ENCODE results near the gene SORT1. TPM values are rescaled to one million over a fixed set of nuclear protein-coding genes. Genes with fewer than 3 reads are reported as not detected.

Gene SORT1
- polyA plus RNA-seq, 3 donors, result 21.3 to 41.1 (median 35.3) TPM

GRCh38 chr1:109389638-109390341 lies 7.9 kb downstream of the SORT1 start:
- WGBS (ENCODE audit: insufficient coverage), result 6% methylated on average over 5 of the region's 5 CpGs
- Histone ChIP-seq H4K20me1 (ENCODE audit: insufficient read depth, low read length) (peaks cover 38% of the 10 kb centered on the region), H2AFZ (ENCODE audit: insufficient read depth, low read depth, low read length, poor library complexity, severe bottlenecking) (no peak overlapping the region), H3K27ac (ENCODE audit: low read depth in 1 of 2, low read length in 2 of 2) (peak overlapping the region; percentile 39 to 84), H3K9me3 (replicated peaks in 1 of 2; ENCODE audit: control insufficient read depth in 1 of 2, insufficient read depth in 1 of 2, low read length in 2 of 2) (no peaks in the 10 kb centered on the region), H3K9ac (ENCODE audit: insufficient read depth, low read length, poor library complexity, severe bottlenecking) (no peak overlapping the region), H3K27me3 (ENCODE audit: control insufficient read depth in 2 of 2, insufficient read depth in 2 of 2, low read length in 2 of 2) (no peaks in the 10 kb centered on the region), H3K79me2 (ENCODE audit: insufficient read depth, low read length) (peaks cover 92% of the 10 kb centered on the region), H3K4me1 (ENCODE audit: control insufficient read depth in 1 of 2, insufficient read depth in 2 of 2, low read length in 2 of 2) (peaks cover 68 to 76% of the 10 kb centered on the region in 2 donors), H3K4me2 (replicated peaks; ENCODE audit: extremely low read depth, low read length, poor library complexity, severe bottlenecking) (peak overlapping the region; percentile 68), H3K4me3 (replicated peaks in 1 of 3; ENCODE audit: low read depth in 2 of 3, low read length in 3 of 3) (peak overlapping the region in 1 of 3 experiments; percentile 68), H3K36me3 (replicated peaks in 1 of 2; ENCODE audit: control insufficient read depth in 1 of 2, insufficient read depth in 2 of 2, low read length in 2 of 2) (no peaks in the 10 kb centered on the region)
- Mint-ChIP-seq H3K4me1 (peaks cover 86% of the 10 kb centered on the region), H3K36me3 (peaks cover 6 to 12% of the 10 kb centered on the region in 2 donors), H3K27me3 (ENCODE audit: low read depth in 3 of 3) (no peaks in the 10 kb centered on the region), H3K9me3 (no peaks in the 10 kb centered on the region), H3K4me3 (peak overlapping the region; percentile 14 to 80), H3K27ac (peak overlapping the region; percentile 72 to 91 (median 89))
- peak; percentile 47 to 60 (median 57) for DNase-seq
- no peak for TF ChIP-seq CTCF (IDR thresholded peaks at IDR 0.05)
- intact Hi-C loops (cut with micrococcal nuclease), result no loop called here

DNA sequence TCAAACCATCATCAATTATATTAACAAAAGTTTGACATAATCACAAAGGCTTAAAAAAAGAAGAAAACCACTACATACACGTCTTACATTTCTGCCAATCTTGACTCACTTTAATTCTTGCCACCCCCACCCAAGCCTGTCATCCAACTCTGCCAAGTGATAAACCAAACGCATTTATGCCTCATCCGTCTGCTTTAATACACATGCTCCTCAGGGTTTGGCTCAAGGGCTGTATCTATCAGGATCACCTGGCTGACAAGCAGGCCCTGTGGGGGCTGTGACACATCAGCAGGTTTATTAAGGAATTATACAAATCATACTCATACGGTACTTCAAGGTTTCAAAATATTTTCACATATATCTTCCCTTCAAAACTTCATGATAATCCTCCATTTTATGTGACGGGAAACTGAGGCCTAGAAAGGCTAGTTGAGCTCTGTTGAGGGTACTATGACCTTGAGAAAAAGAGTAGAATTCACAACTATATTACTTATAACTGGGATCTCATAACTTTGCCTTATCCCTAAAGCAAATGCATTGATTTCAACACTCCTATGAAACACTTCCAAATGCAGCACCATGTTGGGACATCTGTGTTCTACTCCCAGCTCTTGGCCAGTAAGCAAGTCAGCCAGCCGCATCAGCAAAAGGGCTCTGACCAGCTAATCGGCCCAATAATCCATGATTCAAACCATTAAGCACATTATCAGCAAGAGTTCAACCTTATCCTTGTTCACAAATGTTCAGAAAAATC lies 8.7 kb downstream of the SORT1 start:
- 97% methylated on average over 4 of the region's 7 CpGs for WGBS (ENCODE audit: insufficient coverage)
- H3K4me3 ChIP-seq (replicated peaks in 1 of 3; ENCODE audit: low read depth in 2 of 3, low read length in 3 of 3), result peak overlapping the region in 1 of 3 experiments; percentile 68
- no peaks in the 10 kb centered on the region for H3K27me3 ChIP-seq (ENCODE audit: control insufficient read depth in 2 of 2, insufficient read depth in 2 of 2, low read length in 2 of 2)
- peak overlapping the region; percentile 39 to 84 for H3K27ac ChIP-seq (ENCODE audit: low read depth in 1 of 2, low read length in 2 of 2)
- no peaks in the 10 kb centered on the region for H3K36me3 ChIP-seq (replicated peaks in 1 of 2; ENCODE audit: control insufficient read depth in 1 of 2, insufficient read depth in 2 of 2, low read length in 2 of 2)
- intact Hi-C loops (cut with micrococcal nuclease), result no loop called here
- peak overlapping the region; percentile 68 for H3K4me2 ChIP-seq (replicated peaks; ENCODE audit: extremely low read depth, low read length, poor library complexity, severe bottlenecking)
- no peaks in the 10 kb centered on the region for H3K9me3 ChIP-seq (replicated peaks in 1 of 2; ENCODE audit: control insufficient read depth in 1 of 2, insufficient read depth in 1 of 2, low read length in 2 of 2)
- peaks cover 46% of the 10 kb centered on the region for H4K20me1 ChIP-seq (ENCODE audit: insufficient read depth, low read length)
- H2AFZ ChIP-seq (ENCODE audit: insufficient read depth, low read depth, low read length, poor library complexity, severe bottlenecking), result no peak overlapping the region
- peaks cover 61 to 75% of the 10 kb centered on the region in 2 donors for H3K4me1 ChIP-seq (ENCODE audit: control insufficient read depth in 1 of 2, insufficient read depth in 2 of 2, low read length in 2 of 2)
- Mint-ChIP-seq H3K27me3 (ENCODE audit: low read depth in 3 of 3) (no peaks in the 10 kb centered on the region), H3K27ac (peak overlapping the region; percentile 72 to 91 (median 89)), H3K4me1 (peaks cover 85% of the 10 kb centered on the region), H3K36me3 (peaks cover 9 to 18% of the 10 kb centered on the region in 2 donors), H3K4me3 (peak overlapping the region; percentile 58 to 80), H3K9me3 (no peaks in the 10 kb centered on the region)
- no peak for TF ChIP-seq CTCF (IDR thresholded peaks at IDR 0.05)
- H3K9ac ChIP-seq (ENCODE audit: insufficient read depth, low read length, poor library complexity, severe bottlenecking), result no peak overlapping the region
- peak in 1 of 3 donors; percentile 4 for DNase-seq
- peaks cover 92% of the 10 kb centered on the region for H3K79me2 ChIP-seq (ENCODE audit: insufficient read depth, low read length)
